GM15510 (cell line): ENCODE data around the gene CRYZL1.

ENCODE experiments used
- POLR2A ChIP-seq: IDR thresholded peaks from 3 replicates; pipeline ENCODE4 v1.6.1; 2011; ENCODE audit warnings: borderline replicate concordance; ENCODE audit not compliant: insufficient read length; ENCODE audit errors: extremely low read depth

The CRYZL1 gene

GRCh38 chr21:33559813-33560212, 81.7 kb downstream of the CRYZL1 start:
- TF ChIP-seq POLR2A: no peak

GRCh38 chr21:33558777-33559421, 82.6 kb downstream of the CRYZL1 start:
- TF ChIP-seq POLR2A: no peak

- no peak for TF ChIP-seq POLR2A
Measured at GRCh38 chr21:33557447-33557846, 84.1 kb downstream of the CRYZL1 start.

GRCh38 chr21:33554982-33555344, 86.6 kb downstream of the CRYZL1 start:
- TF ChIP-seq POLR2A: no peak

GRCh38 chr21:33554236-33554981, 87.1 kb downstream of the CRYZL1 start:
- no peak for TF ChIP-seq POLR2A

GRCh38 chr21:33552999-33553598, 88.4 kb downstream of the CRYZL1 start:
- no peak for TF ChIP-seq POLR2A

- TF ChIP-seq POLR2A: no peak
Measured at GRCh38 chr21:33552093-33552998, 89.2 kb downstream of the CRYZL1 start.

GRCh38 chr21:33551664-33552063, 89.9 kb downstream of the CRYZL1 start:
- no peak for TF ChIP-seq POLR2A

- TF ChIP-seq POLR2A: no peak
Measured at GRCh38 chr21:33550772-33551660, 90.5 kb downstream of the CRYZL1 start.

GRCh38 chr21:33549848-33550771, 91.4 kb downstream of the CRYZL1 start:
- TF ChIP-seq POLR2A: peak; percentile 22

- TF ChIP-seq POLR2A: no peak
Measured at GRCh38 chr21:33546086-33546485, 95.5 kb downstream of the CRYZL1 start.

GRCh38 chr21:33544451-33545195, 96.9 kb downstream of the CRYZL1 start:
- no peak for TF ChIP-seq POLR2A
